CD4-positive, CD25-positive, alpha-beta regulatory T cell (primary cell): ENCODE measurements around the gene MTHFD2. TPM values are rescaled to one million over a fixed set of nuclear protein-coding genes. Genes with fewer than 3 reads are reported as not detected.

Source experiments
- ATAC-seq, 2 donors: fragments of 150-1000 bp; cut with Tn5 transposase; one replicate each; pipeline ENCODE4 v1.10.0; 2021; ENCODE audit warnings: low read depth in 2 of 2, moderate number of reproducible peaks in 2 of 2, moderate library complexity in 1 of 2
- DNase-seq, 3 donors: peaks; one replicate each; pipeline versions ENCODE4 v3.0.0 to v3.0.0-alpha.2; 2012 to 2022; ENCODE audit warnings: mixed read lengths in 1 of 3
- H3K27ac ChIP-seq: one replicate; pipeline ENCODE4 v1.7.0; 2013; ENCODE audit warnings: mild to moderate bottlenecking, low read length; ENCODE audit not compliant: insufficient read depth, poor library complexity, severe bottlenecking
- H3K27me3 ChIP-seq: one replicate; pipeline ENCODE4 v1.7.0; 2013; ENCODE audit warnings: low read length; ENCODE audit not compliant: control insufficient read depth, insufficient read depth
- H3K36me3 ChIP-seq: one replicate; pipeline ENCODE4 v1.7.0; 2013; ENCODE audit warnings: mild to moderate bottlenecking, low read length, moderate library complexity; ENCODE audit not compliant: control insufficient read depth, insufficient read depth
- H3K4me1 ChIP-seq: 2 replicates; pipeline ENCODE4 v1.7.0; 2013; ENCODE audit warnings: mild to moderate bottlenecking, low read length; ENCODE audit not compliant: insufficient read depth, control insufficient read depth, poor library complexity, severe bottlenecking
- H3K4me3 ChIP-seq: one replicate; pipeline ENCODE4 v1.7.0; 2013; ENCODE audit warnings: low read depth, mild to moderate bottlenecking, low read length, moderate library complexity
- H3K9me3 ChIP-seq, 2 experiments: 1 replicate in 1 of 2; 2 replicates in 1 of 2; pipeline ENCODE4 v1.7.0; 2013; ENCODE audit warnings: low read length in 2 of 2, mild to moderate bottlenecking in 1 of 2, moderate library complexity in 1 of 2; ENCODE audit not compliant: control insufficient read depth in 2 of 2
- H3K27ac Mint-ChIP-seq, 3 donors: one replicate each; pipeline ENCODE4 v1.8.0; 2020 to 2022; ENCODE audit warnings: mild to moderate bottlenecking in 3 of 3, mixed read lengths in 3 of 3, moderate library complexity in 2 of 3
- H3K27me3 Mint-ChIP-seq: one replicate; pipeline ENCODE4 v1.8.0; 2022; ENCODE audit warnings: mild to moderate bottlenecking, mixed read lengths
- H3K36me3 Mint-ChIP-seq: one replicate; pipeline ENCODE4 v1.8.0; 2020; ENCODE audit warnings: mixed read lengths
- H3K4me1 Mint-ChIP-seq, 4 donors: one replicate each; pipeline ENCODE4 v1.8.0; 2020 to 2022; ENCODE audit warnings: mixed read lengths in 4 of 4, mild to moderate bottlenecking in 1 of 4
- H3K4me3 Mint-ChIP-seq, 4 donors: one replicate each; pipeline ENCODE4 v1.8.0; 2020 to 2022; ENCODE audit warnings: mild to moderate bottlenecking in 4 of 4, mixed read lengths in 4 of 4, moderate library complexity in 3 of 4
- H3K9me3 Mint-ChIP-seq, 7 donors: one replicate each; pipeline ENCODE4 v1.8.0; 2020 to 2022; ENCODE audit warnings: mixed read lengths in 7 of 7, mild to moderate bottlenecking in 3 of 7, moderate library complexity in 2 of 7
- polyA plus RNA-seq, 4 donors: library from polyadenylated mRNA; unstranded; fragments of 300-500 nt; fragmentation: Illumina TruSeq; gene quantifications; one replicate each; pipeline ENCODE4 v1.2.3, GENCODE V29; 2021
- total RNA-seq: library from RNA; stranded (reverse); gene quantifications from one replicate; pipeline ENCODE4 v1.2.3, GENCODE V29; 2022

MTHFD2 gene
- total and polyA plus RNA-seq, 5 donors from 2014 or later, result 18.5 to 48.1 (median 28.0) TPM

- Histone ChIP-seq H3K4me1 (no peaks in the 10 kb centered on the region), H3K4me3 (no peak overlapping the region), H3K27ac (no peak overlapping the region), H3K9me3 (no peaks in the 10 kb centered on the region), H3K36me3 (no peaks in the 10 kb centered on the region), H3K27me3 (no peaks in the 10 kb centered on the region)
- H3K27me3 Mint-ChIP-seq, result no peaks in the 10 kb centered on the region
- ATAC-seq (no peak), DNase-seq (no peak)
- H3K4me3 Mint-ChIP-seq, result no peak overlapping the region
- H3K36me3 Mint-ChIP-seq, result peaks cover 48% of the 10 kb centered on the region
- H3K27ac Mint-ChIP-seq, result peak overlapping the region in 1 of 3 donors; percentile 60
- no peaks in the 10 kb centered on the region for H3K4me1 Mint-ChIP-seq
- H3K9me3 Mint-ChIP-seq, result no peaks in the 10 kb centered on the region
These were observed 60.8 kb downstream of the MTHFD2 start for GRCh38 chr2:74259191-74259590.

- Mint-ChIP-seq H3K4me1 (peaks cover 0 to under 1% (median 0%) of the 10 kb centered on the region in 4 donors), H3K4me3 (no peak overlapping the region), H3K27me3 (no peaks in the 10 kb centered on the region), H3K36me3 (peaks cover 49% of the 10 kb centered on the region), H3K27ac (peak overlapping the region in 1 of 3 donors; percentile 60), H3K9me3 (no peaks in the 10 kb centered on the region)
- Histone ChIP-seq H3K36me3 (no peaks in the 10 kb centered on the region), H3K27ac (no peak overlapping the region), H3K4me1 (no peaks in the 10 kb centered on the region), H3K27me3 (no peaks in the 10 kb centered on the region), H3K4me3 (no peak overlapping the region), H3K9me3 (no peaks in the 10 kb centered on the region)
- ATAC-seq (no peak), DNase-seq (no peak)
These were observed 61.3 kb downstream of the MTHFD2 start for GRCh38 chr2:74259733-74260132.

DNA sequence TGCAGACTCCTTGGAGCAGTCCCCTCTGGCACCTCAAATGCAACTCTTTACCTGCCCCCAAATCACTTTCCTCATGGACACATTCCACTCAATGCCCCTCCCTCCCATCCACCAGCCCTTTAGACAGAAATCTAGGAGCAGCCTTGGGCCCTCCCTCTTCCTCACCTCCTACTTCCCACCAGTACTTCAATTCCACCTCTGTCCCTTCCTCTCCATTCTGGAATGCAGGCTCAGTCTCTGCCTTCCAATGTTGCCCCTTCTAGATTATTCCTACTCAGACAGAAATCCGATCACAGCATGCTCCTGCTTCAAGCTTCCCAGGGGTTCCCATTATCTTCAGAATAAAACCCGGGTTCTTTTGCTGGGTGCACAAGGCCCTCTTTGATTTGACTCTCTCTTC lies 62.1 kb downstream of the MTHFD2 start:
- Histone ChIP-seq H3K4me1 (no peaks in the 10 kb centered on the region), H3K27me3 (no peaks in the 10 kb centered on the region), H3K27ac (no peak overlapping the region), H3K36me3 (no peaks in the 10 kb centered on the region), H3K4me3 (no peak overlapping the region), H3K9me3 (no peaks in the 10 kb centered on the region)
- Mint-ChIP-seq H3K4me3 (no peak overlapping the region), H3K9me3 (no peaks in the 10 kb centered on the region), H3K27me3 (no peaks in the 10 kb centered on the region), H3K4me1 (peaks cover 0 to 2% (median 0%) of the 10 kb centered on the region in 4 donors), H3K36me3 (peaks cover 53% of the 10 kb centered on the region), H3K27ac (peak overlapping the region in 1 of 3 donors; percentile 47)
- DNase-seq (no peak), ATAC-seq (no peak)

DNA sequence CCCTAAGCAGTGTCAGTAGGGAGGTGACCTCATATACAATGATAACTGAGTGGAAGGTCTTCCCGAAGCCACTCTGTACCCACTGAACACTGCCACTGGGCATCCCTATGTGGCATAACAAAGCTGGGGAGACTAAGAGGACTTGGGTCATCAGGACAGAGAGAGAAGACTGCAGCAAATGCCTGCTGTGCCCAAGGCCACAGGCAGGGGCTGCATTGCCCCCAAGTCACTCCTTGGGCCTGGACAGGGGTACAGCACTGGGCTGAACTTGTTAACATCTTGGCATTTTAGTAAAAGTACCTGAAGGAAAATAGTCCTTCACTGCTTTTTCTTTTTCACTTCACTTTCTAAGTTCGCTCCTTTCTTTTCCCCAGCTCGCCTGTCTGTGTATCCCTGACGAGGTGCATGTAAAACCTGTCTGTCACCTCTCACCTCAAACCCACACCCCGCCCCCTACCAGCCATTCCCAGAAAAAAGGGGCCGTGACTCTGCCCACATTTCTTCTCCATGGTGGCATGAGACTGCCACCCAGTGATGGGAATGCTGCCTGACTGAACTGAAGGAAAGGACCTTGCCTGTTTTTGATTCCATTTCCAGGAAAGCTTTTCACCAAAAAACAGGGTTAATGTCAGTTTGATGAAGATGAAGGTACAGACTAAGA lies 62.9 kb downstream of the MTHFD2 start:
- Histone ChIP-seq H3K9me3 (no peaks in the 10 kb centered on the region), H3K27me3 (no peaks in the 10 kb centered on the region), H3K4me3 (no peak overlapping the region), H3K36me3 (no peaks in the 10 kb centered on the region), H3K27ac (no peak overlapping the region), H3K4me1 (no peaks in the 10 kb centered on the region)
- Mint-ChIP-seq H3K36me3 (peaks cover 52% of the 10 kb centered on the region), H3K27ac (peak overlapping the region in 1 of 3 donors; percentile 55), H3K4me3 (no peak overlapping the region), H3K4me1 (peaks cover 0 to 10% (median 1%) of the 10 kb centered on the region in 4 donors), H3K27me3 (no peaks in the 10 kb centered on the region), H3K9me3 (no peaks in the 10 kb centered on the region)
- no peak for DNase-seq
- no peak for ATAC-seq

GRCh38 chr2:74262681-74263080 lies 64.3 kb downstream of the MTHFD2 start:
- Mint-ChIP-seq H3K27ac (no peak overlapping the region), H3K36me3 (peaks cover 52% of the 10 kb centered on the region), H3K4me1 (peaks cover 7 to 20% (median 10%) of the 10 kb centered on the region in 4 donors), H3K4me3 (no peak overlapping the region), H3K27me3 (no peaks in the 10 kb centered on the region), H3K9me3 (no peaks in the 10 kb centered on the region)
- Histone ChIP-seq H3K9me3 (no peaks in the 10 kb centered on the region), H3K36me3 (no peaks in the 10 kb centered on the region), H3K4me3 (no peak overlapping the region), H3K4me1 (peaks cover 6% of the 10 kb centered on the region), H3K27me3 (no peaks in the 10 kb centered on the region), H3K27ac (no peak overlapping the region)
- DNase-seq, result no peak
- ATAC-seq, result no peak

DNA sequence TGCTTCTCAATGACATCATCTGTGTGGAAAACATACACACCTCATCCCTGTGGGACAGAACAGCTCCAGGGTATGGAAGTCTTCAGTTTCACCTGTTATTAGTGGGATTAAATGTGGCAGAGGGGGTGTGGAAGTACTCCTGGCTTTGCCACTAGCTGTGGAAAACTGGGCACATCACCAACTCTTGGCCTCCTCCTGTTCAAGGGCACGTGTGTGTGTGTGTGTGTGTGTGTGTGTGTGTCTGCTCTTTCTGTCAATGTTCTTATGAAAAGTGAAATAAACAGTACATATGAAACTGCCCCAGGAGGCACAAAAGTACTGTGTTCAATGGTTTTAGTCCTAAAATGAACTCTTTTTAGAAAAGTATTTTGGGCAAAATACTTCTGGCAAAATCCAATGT lies 65.9 kb downstream of the MTHFD2 start:
- Mint-ChIP-seq H3K4me1 (peaks cover 7 to 25% (median 11%) of the 10 kb centered on the region in 4 donors), H3K4me3 (no peak overlapping the region), H3K9me3 (no peaks in the 10 kb centered on the region), H3K36me3 (peaks cover 56% of the 10 kb centered on the region), H3K27me3 (no peaks in the 10 kb centered on the region), H3K27ac (no peak overlapping the region)
- no peaks in the 10 kb centered on the region for H3K36me3 ChIP-seq
- no peak overlapping the region for H3K27ac ChIP-seq
- ATAC-seq, result no peak
- H3K4me1 ChIP-seq, result peaks cover 11% of the 10 kb centered on the region
- no peaks in the 10 kb centered on the region for H3K27me3 ChIP-seq
- no peak overlapping the region for H3K4me3 ChIP-seq
- H3K9me3 ChIP-seq, result no peaks in the 10 kb centered on the region
- DNase-seq, result peak in 1 of 3 donors; percentile 28

DNA sequence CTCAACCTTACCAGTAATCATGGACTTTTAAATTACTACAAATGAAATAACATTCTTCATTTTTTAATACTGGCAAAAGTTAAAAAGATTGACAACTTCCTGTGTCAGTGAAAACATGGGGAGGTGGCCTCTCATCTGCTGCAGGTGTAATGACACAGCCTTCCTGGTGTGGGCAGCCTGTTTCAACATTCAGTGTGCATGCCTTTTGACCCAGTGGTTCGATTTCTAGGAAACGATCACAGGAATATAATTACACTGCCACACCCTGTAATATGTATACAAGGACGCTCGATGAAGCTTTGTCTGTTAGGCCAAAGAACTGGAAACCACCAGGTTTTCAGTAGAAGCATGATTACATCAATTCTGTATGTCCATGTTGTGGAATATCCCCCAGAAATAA lies 68.7 kb downstream of the MTHFD2 start:
- Histone ChIP-seq H3K4me1 (peaks cover 11% of the 10 kb centered on the region), H3K4me3 (peak overlapping the region; percentile 54), H3K27ac (no peak overlapping the region), H3K36me3 (no peaks in the 10 kb centered on the region), H3K9me3 (no peaks in the 10 kb centered on the region), H3K27me3 (no peaks in the 10 kb centered on the region)
- DNase-seq (peak; percentile 23 to 96 (median 68)), ATAC-seq (peak; percentile 97 to 99)
- Mint-ChIP-seq H3K27ac (peak overlapping the region; percentile 4 to 98 (median 72)), H3K4me1 (peaks cover 7 to 28% (median 12%) of the 10 kb centered on the region in 4 donors), H3K27me3 (no peaks in the 10 kb centered on the region), H3K9me3 (no peaks in the 10 kb centered on the region), H3K36me3 (peaks cover 40% of the 10 kb centered on the region), H3K4me3 (peak overlapping the region in 3 of 4 donors; percentile 61 to 80 (median 69))
